PFSK-1 (cell line): ENCODE results near the gene GPR161.

Experiments
- POLR2AphosphoS5 ChIP-seq: IDR thresholded peaks from 2 replicates; pipeline ENCODE4 v1.6.1; 2012; ENCODE audit warnings: low read depth, mild to moderate bottlenecking, control low read depth, low read length, moderate library complexity
- TAF1 ChIP-seq: IDR thresholded peaks from 2 replicates; pipeline ENCODE4 v1.6.1; 2012; ENCODE audit warnings: low read length, control low read depth, borderline replicate concordance; ENCODE audit not compliant: insufficient read depth

DNA sequence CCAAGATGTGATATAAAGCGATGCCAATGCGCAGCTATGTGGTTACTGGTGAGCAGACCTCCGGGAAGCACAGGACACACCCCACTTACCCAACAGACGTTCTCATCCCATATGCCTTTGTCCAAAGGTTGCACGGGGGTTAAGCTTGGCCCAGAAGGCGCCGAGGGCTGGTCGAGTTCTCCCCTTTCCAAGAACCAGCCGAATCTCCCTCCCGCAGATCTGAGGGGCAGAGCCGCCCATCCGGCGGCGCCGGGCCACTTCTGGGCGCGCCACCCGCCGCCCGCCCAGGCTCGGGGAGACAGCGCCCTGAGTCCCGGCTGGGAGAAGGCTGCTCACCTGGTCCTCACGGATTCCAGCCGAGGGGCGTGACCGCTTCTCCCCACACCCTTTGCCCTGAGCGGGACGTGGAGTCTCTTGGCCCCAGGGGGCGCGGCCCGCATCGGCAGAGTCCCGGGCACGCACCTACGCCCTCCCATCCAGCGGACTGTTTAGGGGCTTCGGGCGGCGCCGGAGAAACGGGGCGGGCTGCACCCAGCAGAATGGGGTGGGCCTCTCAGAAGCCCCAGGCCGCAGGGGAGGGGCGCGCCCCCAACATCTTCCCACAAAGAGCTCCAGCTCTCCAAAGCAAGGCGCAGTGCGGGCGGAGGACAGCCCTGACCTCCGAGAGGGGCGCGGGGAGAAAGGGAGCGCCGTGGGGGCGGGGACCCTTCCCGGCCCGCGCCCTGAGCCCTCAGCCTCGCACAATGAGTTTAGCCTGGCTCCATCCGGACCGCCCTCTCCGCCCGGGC lies 615 bp downstream of the GPR161 start:
- no peak for TF ChIP-seq TAF1
- TF ChIP-seq POLR2AphosphoS5, result no peak
